Suprapubic skin (tissue), 3 donors: ENCODE results near the gene NUDT1.

ENCODE experiments used
- CTCF ChIP-seq, 2 donors: fragments of 200-600 bp in 1 of 2; fragments of 450-650 bp in 1 of 2; sonication (generic) in 1 of 2; IDR thresholded peaks; one replicate each; pipeline ENCODE4 v1.5.1; 2016 to 2019; ENCODE audit warnings: antibody characterized with exemption in 2 of 2, mild to moderate bottlenecking in 1 of 2, moderate library complexity in 1 of 2
- POLR2AphosphoS5 ChIP-seq, 3 donors: sonication (generic); formaldehyde crosslinking; IDR thresholded peaks; one replicate each; pipeline ENCODE4 v1.6.1; 2017; ENCODE audit warnings: antibody characterized with exemption in 3 of 3

GRCh38 chr7:2199956-2200583, 42.0 kb upstream of the NUDT1 start:
- no peak for TF ChIP-seq POLR2AphosphoS5 (IDR thresholded peaks at IDR 0.05)
- no peak for TF ChIP-seq CTCF (IDR thresholded peaks at IDR 0.05)
